ENCODE data around the gene EDARADD.

Gene EDARADD

GRCh38 chr1:236413688-236414087, 19.6 kb downstream of the EDARADD start:
- Histone ChIP-seq H3K27me3 (ENCODE audit: control insufficient read depth in 1 of 2, insufficient read depth in 2 of 2, low read length in 2 of 2) (peaks cover 0 to 2% of the 10 kb centered on the region in 2 donors), H3K36me3 (ENCODE audit: control insufficient read depth in 2 of 2, insufficient read depth in 2 of 2, low read length in 2 of 2) (no peaks in the 10 kb centered on the region), H3K9ac (ENCODE audit: low read length in 2 of 2) (no peak overlapping the region), H3K9me3 (ENCODE audit: control insufficient read depth in 2 of 2, low read length in 2 of 2) (no peaks in the 10 kb centered on the region), H3K4me1 (ENCODE audit: control insufficient read depth, insufficient read depth, low read length) (no peaks in the 10 kb centered on the region), H3K27ac (ENCODE audit: low read length) (no peak overlapping the region), H3K4me3 (ENCODE audit: low read length in 2 of 2) (no peak overlapping the region)

GRCh38 chr1:236416165-236416564, 22.1 kb downstream of the EDARADD start:
- Histone ChIP-seq H3K4me1 (ENCODE audit: control insufficient read depth, insufficient read depth, low read length) (no peaks in the 10 kb centered on the region), H3K27ac (ENCODE audit: low read length) (no peak overlapping the region), H3K36me3 (ENCODE audit: control insufficient read depth in 2 of 2, insufficient read depth in 2 of 2, low read length in 2 of 2) (no peaks in the 10 kb centered on the region), H3K4me3 (ENCODE audit: low read length in 2 of 2) (no peak overlapping the region), H3K9me3 (ENCODE audit: control insufficient read depth in 2 of 2, low read length in 2 of 2) (no peaks in the 10 kb centered on the region), H3K9ac (ENCODE audit: low read length in 2 of 2) (no peak overlapping the region), H3K27me3 (ENCODE audit: control insufficient read depth in 1 of 2, insufficient read depth in 2 of 2, low read length in 2 of 2) (no peaks in the 10 kb centered on the region)

- Histone ChIP-seq H3K27ac (ENCODE audit: low read length) (no peak overlapping the region), H3K36me3 (ENCODE audit: control insufficient read depth in 2 of 2, insufficient read depth in 2 of 2, low read length in 2 of 2) (no peaks in the 10 kb centered on the region), H3K4me1 (ENCODE audit: control insufficient read depth, insufficient read depth, low read length) (no peaks in the 10 kb centered on the region), H3K9me3 (ENCODE audit: control insufficient read depth in 2 of 2, low read length in 2 of 2) (no peaks in the 10 kb centered on the region), H3K27me3 (ENCODE audit: control insufficient read depth in 1 of 2, insufficient read depth in 2 of 2, low read length in 2 of 2) (no peaks in the 10 kb centered on the region), H3K9ac (ENCODE audit: low read length in 2 of 2) (no peak overlapping the region), H3K4me3 (ENCODE audit: low read length in 2 of 2) (no peak overlapping the region)
These were observed 23.2 kb downstream of the EDARADD start for GRCh38 chr1:236417336-236417735.

- Histone ChIP-seq H3K27ac (ENCODE audit: low read length) (no peak overlapping the region), H3K9me3 (ENCODE audit: control insufficient read depth in 2 of 2, low read length in 2 of 2) (no peaks in the 10 kb centered on the region), H3K36me3 (ENCODE audit: control insufficient read depth in 2 of 2, insufficient read depth in 2 of 2, low read length in 2 of 2) (no peaks in the 10 kb centered on the region), H3K4me1 (ENCODE audit: control insufficient read depth, insufficient read depth, low read length) (no peaks in the 10 kb centered on the region), H3K9ac (ENCODE audit: low read length in 2 of 2) (no peak overlapping the region), H3K27me3 (ENCODE audit: control insufficient read depth in 1 of 2, insufficient read depth in 2 of 2, low read length in 2 of 2) (no peaks in the 10 kb centered on the region), H3K4me3 (ENCODE audit: low read length in 2 of 2) (no peak overlapping the region)
These were observed 25.4 kb downstream of the EDARADD start for GRCh38 chr1:236419502-236419901.

- no peaks in the 10 kb centered on the region for H3K9me3 ChIP-seq (ENCODE audit: control insufficient read depth in 2 of 2, low read length in 2 of 2)
- H3K9ac ChIP-seq (ENCODE audit: low read length in 2 of 2) = no peak overlapping the region
- no peak overlapping the region for H3K4me3 ChIP-seq (ENCODE audit: low read length in 2 of 2)
These were observed 26.9 kb downstream of the EDARADD start for GRCh38 chr1:236421022-236421421.

GRCh38 chr1:236421850-236422516, 27.9 kb downstream of the EDARADD start:
- Histone ChIP-seq H3K9ac (ENCODE audit: low read length in 2 of 2) (no peak overlapping the region), H3K4me1 (ENCODE audit: control insufficient read depth, insufficient read depth, low read length) (no peaks in the 10 kb centered on the region), H3K4me3 (ENCODE audit: low read length in 2 of 2) (no peak overlapping the region), H3K27ac (ENCODE audit: low read length) (no peak overlapping the region), H3K36me3 (ENCODE audit: control insufficient read depth in 2 of 2, insufficient read depth in 2 of 2, low read length in 2 of 2) (no peaks in the 10 kb centered on the region), H3K9me3 (ENCODE audit: control insufficient read depth in 2 of 2, low read length in 2 of 2) (no peaks in the 10 kb centered on the region), H3K27me3 (ENCODE audit: control insufficient read depth in 1 of 2, insufficient read depth in 2 of 2, low read length in 2 of 2) (no peaks in the 10 kb centered on the region)

More at GRCh38 chr1:236421022-236421421, 26.9 kb downstream of the EDARADD start:
- H3K4me1 ChIP-seq (ENCODE audit: control insufficient read depth, insufficient read depth, low read length) = no peaks in the 10 kb centered on the region
- no peak overlapping the region for H3K27ac ChIP-seq (ENCODE audit: low read length)
- H3K36me3 ChIP-seq (ENCODE audit: control insufficient read depth in 2 of 2, insufficient read depth in 2 of 2, low read length in 2 of 2) = no peaks in the 10 kb centered on the region
- no peaks in the 10 kb centered on the region for H3K27me3 ChIP-seq (ENCODE audit: control insufficient read depth in 1 of 2, insufficient read depth in 2 of 2, low read length in 2 of 2)

- Histone ChIP-seq H3K36me3 (ENCODE audit: control insufficient read depth in 2 of 2, insufficient read depth in 2 of 2, low read length in 2 of 2) (no peaks in the 10 kb centered on the region), H3K4me3 (ENCODE audit: low read length in 2 of 2) (no peak overlapping the region), H3K4me1 (ENCODE audit: control insufficient read depth, insufficient read depth, low read length) (no peaks in the 10 kb centered on the region), H3K9me3 (ENCODE audit: control insufficient read depth in 2 of 2, low read length in 2 of 2) (no peaks in the 10 kb centered on the region), H3K27me3 (ENCODE audit: control insufficient read depth in 1 of 2, insufficient read depth in 2 of 2, low read length in 2 of 2) (no peaks in the 10 kb centered on the region), H3K9ac (ENCODE audit: low read length in 2 of 2) (no peak overlapping the region), H3K27ac (ENCODE audit: low read length) (no peak overlapping the region)
These were observed 28.4 kb downstream of the EDARADD start for GRCh38 chr1:236422517-236422876.

- no peaks in the 10 kb centered on the region for H3K9me3 ChIP-seq (ENCODE audit: control insufficient read depth in 2 of 2, low read length in 2 of 2)
- no peaks in the 10 kb centered on the region for H3K27me3 ChIP-seq (ENCODE audit: control insufficient read depth in 1 of 2, insufficient read depth in 2 of 2, low read length in 2 of 2)
- no peaks in the 10 kb centered on the region for H3K4me1 ChIP-seq (ENCODE audit: control insufficient read depth, insufficient read depth, low read length)
- no peaks in the 10 kb centered on the region for H3K36me3 ChIP-seq (ENCODE audit: control insufficient read depth in 2 of 2, insufficient read depth in 2 of 2, low read length in 2 of 2)
- no peak overlapping the region for H3K27ac ChIP-seq (ENCODE audit: low read length)
- no peak overlapping the region for H3K9ac ChIP-seq (ENCODE audit: low read length in 2 of 2)
- H3K4me3 ChIP-seq (ENCODE audit: low read length in 2 of 2) = no peak overlapping the region
These were observed 31.1 kb downstream of the EDARADD start for GRCh38 chr1:236425031-236425663.

GRCh38 chr1:236426215-236426614, 32.1 kb downstream of the EDARADD start:
- no peak overlapping the region for H3K27ac ChIP-seq (ENCODE audit: low read length)
- H3K4me3 ChIP-seq (ENCODE audit: low read length in 2 of 2) = no peak overlapping the region
- H3K9ac ChIP-seq (ENCODE audit: low read length in 2 of 2) = no peak overlapping the region
- no peaks in the 10 kb centered on the region for H3K27me3 ChIP-seq (ENCODE audit: control insufficient read depth in 1 of 2, insufficient read depth in 2 of 2, low read length in 2 of 2)
- no peaks in the 10 kb centered on the region for H3K4me1 ChIP-seq (ENCODE audit: control insufficient read depth, insufficient read depth, low read length)
- H3K9me3 ChIP-seq (ENCODE audit: control insufficient read depth in 2 of 2, low read length in 2 of 2) = no peaks in the 10 kb centered on the region
- H3K36me3 ChIP-seq (ENCODE audit: control insufficient read depth in 2 of 2, insufficient read depth in 2 of 2, low read length in 2 of 2) = no peaks in the 10 kb centered on the region

- Histone ChIP-seq H3K9ac (ENCODE audit: low read length in 2 of 2) (no peak overlapping the region), H3K27me3 (ENCODE audit: control insufficient read depth in 1 of 2, insufficient read depth in 2 of 2, low read length in 2 of 2) (no peaks in the 10 kb centered on the region), H3K9me3 (ENCODE audit: control insufficient read depth in 2 of 2, low read length in 2 of 2) (no peaks in the 10 kb centered on the region), H3K36me3 (ENCODE audit: control insufficient read depth in 2 of 2, insufficient read depth in 2 of 2, low read length in 2 of 2) (no peaks in the 10 kb centered on the region), H3K4me1 (ENCODE audit: control insufficient read depth, insufficient read depth, low read length) (no peaks in the 10 kb centered on the region), H3K27ac (ENCODE audit: low read length) (no peak overlapping the region), H3K4me3 (ENCODE audit: low read length in 2 of 2) (no peak overlapping the region)
These were observed 35.7 kb downstream of the EDARADD start for GRCh38 chr1:236429715-236430274.

- Histone ChIP-seq H3K4me3 (ENCODE audit: low read length in 2 of 2) (no peak overlapping the region), H3K27me3 (ENCODE audit: control insufficient read depth in 1 of 2, insufficient read depth in 2 of 2, low read length in 2 of 2) (no peaks in the 10 kb centered on the region), H3K27ac (ENCODE audit: low read length) (no peak overlapping the region), H3K9me3 (ENCODE audit: control insufficient read depth in 2 of 2, low read length in 2 of 2) (peaks cover 0 to 2% of the 10 kb centered on the region in 2 donors), H3K36me3 (ENCODE audit: control insufficient read depth in 2 of 2, insufficient read depth in 2 of 2, low read length in 2 of 2) (no peaks in the 10 kb centered on the region), H3K4me1 (ENCODE audit: control insufficient read depth, insufficient read depth, low read length) (no peaks in the 10 kb centered on the region), H3K9ac (ENCODE audit: low read length in 2 of 2) (no peak overlapping the region)
These were observed 39.8 kb downstream of the EDARADD start for GRCh38 chr1:236433819-236434315.
